H1 (cell line): ENCODE measurements around the gene STK39. TPM values are rescaled to one million over a fixed set of nuclear protein-coding genes. Genes with fewer than 3 reads are reported as not detected.

Source experiments
- BACH1 ChIP-seq: IDR thresholded peaks from 2 replicates; pipeline ENCODE4 v1.6.1; 2012; ENCODE audit warnings: low read length, improper control_type of control experiment
- CHD1 ChIP-seq: IDR thresholded peaks from 2 replicates; pipeline ENCODE4 v1.6.1; 2012; ENCODE audit warnings: low read depth, low read length, improper control_type of control experiment
- JUND ChIP-seq: IDR thresholded peaks from 2 replicates; pipeline ENCODE4 v1.6.1; 2011; ENCODE audit warnings: mild to moderate bottlenecking, improper control_type of control experiment, low read length
- RBBP5 ChIP-seq: IDR thresholded peaks from 2 replicates; pipeline ENCODE4 v1.7.1; 2012; ENCODE audit warnings: low read depth, mild to moderate bottlenecking, inconsistent platforms, low read length, moderate library complexity, borderline replicate concordance
- SIX5 ChIP-seq: IDR thresholded peaks from 2 replicates; pipeline ENCODE4 v1.6.1; 2011; ENCODE audit warnings: mild to moderate bottlenecking, low read depth, low read length
- polyA plus RNA-seq, 7 experiments: library from polyadenylated mRNA; depleted of rRNA in 3 of 7; stranded (reverse) in 5 of 7; unstranded in 2 of 7; fragments of >200 nt in 5 of 7; fragments of 200-250 nt in 2 of 7; gene quantifications; 1 replicate in 5 of 7; 2 replicates in 1 of 7; 4 replicates in 1 of 7; pipeline versions ENCODE4 v1.2.1 to v1.2.3, GENCODE V29; 2011 to 2013; ENCODE audit warnings: missing spikeins in 2 of 7, mixed read lengths in 2 of 7
- total RNA-seq: library from RNA; stranded (reverse); fragmentation: NEBNext Ultra II Directional; extraction: Animal tissue kit (Norgen Biotek cat#: 25700); gene quantifications from 2 replicates; pipeline ENCODE4 v1.2.1, GENCODE V29; 2021
- TF ChIP-seq, protein P1 (sequence below): fragments of 300-600 bp; sonication (generic); IDR thresholded peaks from 2 replicates; pipeline ENCODE4 v1.7.1; 2012; ENCODE audit warnings: low read length, moderate library complexity, mild to moderate bottlenecking, inconsistent platforms; ENCODE audit not compliant: insufficient replicate concordance
- TF ChIP-seq, protein P2 (sequence below): IDR thresholded peaks from 2 replicates; pipeline ENCODE4 v1.6.1; 2011; ENCODE audit warnings: low read depth, mild to moderate bottlenecking, low read length; ENCODE audit not compliant: insufficient read depth

The STK39 gene
- total and polyA plus RNA-seq, 2 of the 8 experiments (the other 6 are each of a cell fraction or from before 2014, with no cell fraction given) = 13.7 to 23.8 TPM

DNA sequence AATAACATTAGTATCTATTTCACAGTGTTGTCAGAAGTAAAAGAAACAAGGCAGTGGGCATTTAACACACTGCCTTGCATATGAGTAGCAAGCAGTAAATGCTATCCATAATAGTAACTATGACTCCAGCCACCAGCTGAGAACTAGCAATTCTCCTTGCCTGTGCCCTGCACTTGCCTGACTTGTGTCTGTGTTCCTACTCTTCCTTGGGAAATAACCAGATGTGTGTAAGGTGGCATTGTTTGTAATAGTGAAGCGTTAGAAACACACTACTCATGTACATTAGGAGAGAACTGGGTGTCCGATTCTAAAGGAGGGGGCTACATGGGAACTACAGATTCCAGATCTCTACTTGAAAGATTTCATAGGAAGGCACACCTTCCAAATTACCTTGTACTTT lies 197.8 kb downstream of the STK39 start (continued):
- TF ChIP-seq, protein P1, sequence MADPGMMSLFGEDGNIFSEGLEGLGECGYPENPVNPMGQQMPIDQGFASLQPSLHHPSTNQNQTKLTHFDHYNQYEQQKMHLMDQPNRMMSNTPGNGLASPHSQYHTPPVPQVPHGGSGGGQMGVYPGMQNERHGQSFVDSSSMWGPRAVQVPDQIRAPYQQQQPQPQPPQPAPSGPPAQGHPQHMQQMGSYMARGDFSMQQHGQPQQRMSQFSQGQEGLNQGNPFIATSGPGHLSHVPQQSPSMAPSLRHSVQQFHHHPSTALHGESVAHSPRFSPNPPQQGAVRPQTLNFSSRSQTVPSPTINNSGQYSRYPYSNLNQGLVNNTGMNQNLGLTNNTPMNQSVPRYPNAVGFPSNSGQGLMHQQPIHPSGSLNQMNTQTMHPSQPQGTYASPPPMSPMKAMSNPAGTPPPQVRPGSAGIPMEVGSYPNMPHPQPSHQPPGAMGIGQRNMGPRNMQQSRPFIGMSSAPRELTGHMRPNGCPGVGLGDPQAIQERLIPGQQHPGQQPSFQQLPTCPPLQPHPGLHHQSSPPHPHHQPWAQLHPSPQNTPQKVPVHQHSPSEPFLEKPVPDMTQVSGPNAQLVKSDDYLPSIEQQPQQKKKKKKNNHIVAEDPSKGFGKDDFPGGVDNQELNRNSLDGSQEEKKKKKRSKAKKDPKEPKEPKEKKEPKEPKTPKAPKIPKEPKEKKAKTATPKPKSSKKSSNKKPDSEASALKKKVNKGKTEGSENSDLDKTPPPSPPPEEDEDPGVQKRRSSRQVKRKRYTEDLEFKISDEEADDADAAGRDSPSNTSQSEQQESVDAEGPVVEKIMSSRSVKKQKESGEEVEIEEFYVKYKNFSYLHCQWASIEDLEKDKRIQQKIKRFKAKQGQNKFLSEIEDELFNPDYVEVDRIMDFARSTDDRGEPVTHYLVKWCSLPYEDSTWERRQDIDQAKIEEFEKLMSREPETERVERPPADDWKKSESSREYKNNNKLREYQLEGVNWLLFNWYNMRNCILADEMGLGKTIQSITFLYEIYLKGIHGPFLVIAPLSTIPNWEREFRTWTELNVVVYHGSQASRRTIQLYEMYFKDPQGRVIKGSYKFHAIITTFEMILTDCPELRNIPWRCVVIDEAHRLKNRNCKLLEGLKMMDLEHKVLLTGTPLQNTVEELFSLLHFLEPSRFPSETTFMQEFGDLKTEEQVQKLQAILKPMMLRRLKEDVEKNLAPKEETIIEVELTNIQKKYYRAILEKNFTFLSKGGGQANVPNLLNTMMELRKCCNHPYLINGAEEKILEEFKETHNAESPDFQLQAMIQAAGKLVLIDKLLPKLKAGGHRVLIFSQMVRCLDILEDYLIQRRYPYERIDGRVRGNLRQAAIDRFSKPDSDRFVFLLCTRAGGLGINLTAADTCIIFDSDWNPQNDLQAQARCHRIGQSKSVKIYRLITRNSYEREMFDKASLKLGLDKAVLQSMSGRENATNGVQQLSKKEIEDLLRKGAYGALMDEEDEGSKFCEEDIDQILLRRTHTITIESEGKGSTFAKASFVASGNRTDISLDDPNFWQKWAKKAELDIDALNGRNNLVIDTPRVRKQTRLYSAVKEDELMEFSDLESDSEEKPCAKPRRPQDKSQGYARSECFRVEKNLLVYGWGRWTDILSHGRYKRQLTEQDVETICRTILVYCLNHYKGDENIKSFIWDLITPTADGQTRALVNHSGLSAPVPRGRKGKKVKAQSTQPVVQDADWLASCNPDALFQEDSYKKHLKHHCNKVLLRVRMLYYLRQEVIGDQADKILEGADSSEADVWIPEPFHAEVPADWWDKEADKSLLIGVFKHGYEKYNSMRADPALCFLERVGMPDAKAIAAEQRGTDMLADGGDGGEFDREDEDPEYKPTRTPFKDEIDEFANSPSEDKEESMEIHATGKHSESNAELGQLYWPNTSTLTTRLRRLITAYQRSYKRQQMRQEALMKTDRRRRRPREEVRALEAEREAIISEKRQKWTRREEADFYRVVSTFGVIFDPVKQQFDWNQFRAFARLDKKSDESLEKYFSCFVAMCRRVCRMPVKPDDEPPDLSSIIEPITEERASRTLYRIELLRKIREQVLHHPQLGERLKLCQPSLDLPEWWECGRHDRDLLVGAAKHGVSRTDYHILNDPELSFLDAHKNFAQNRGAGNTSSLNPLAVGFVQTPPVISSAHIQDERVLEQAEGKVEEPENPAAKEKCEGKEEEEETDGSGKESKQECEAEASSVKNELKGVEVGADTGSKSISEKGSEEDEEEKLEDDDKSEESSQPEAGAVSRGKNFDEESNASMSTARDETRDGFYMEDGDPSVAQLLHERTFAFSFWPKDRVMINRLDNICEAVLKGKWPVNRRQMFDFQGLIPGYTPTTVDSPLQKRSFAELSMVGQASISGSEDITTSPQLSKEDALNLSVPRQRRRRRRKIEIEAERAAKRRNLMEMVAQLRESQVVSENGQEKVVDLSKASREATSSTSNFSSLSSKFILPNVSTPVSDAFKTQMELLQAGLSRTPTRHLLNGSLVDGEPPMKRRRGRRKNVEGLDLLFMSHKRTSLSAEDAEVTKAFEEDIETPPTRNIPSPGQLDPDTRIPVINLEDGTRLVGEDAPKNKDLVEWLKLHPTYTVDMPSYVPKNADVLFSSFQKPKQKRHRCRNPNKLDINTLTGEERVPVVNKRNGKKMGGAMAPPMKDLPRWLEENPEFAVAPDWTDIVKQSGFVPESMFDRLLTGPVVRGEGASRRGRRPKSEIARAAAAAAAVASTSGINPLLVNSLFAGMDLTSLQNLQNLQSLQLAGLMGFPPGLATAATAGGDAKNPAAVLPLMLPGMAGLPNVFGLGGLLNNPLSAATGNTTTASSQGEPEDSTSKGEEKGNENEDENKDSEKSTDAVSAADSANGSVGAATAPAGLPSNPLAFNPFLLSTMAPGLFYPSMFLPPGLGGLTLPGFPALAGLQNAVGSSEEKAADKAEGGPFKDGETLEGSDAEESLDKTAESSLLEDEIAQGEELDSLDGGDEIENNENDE = no peak
- TF ChIP-seq SIX5 (no peak), JUND (no peak), BACH1 (no peak), RBBP5 (no peak), CHD1 (no peak)
- TF ChIP-seq, protein P2, sequence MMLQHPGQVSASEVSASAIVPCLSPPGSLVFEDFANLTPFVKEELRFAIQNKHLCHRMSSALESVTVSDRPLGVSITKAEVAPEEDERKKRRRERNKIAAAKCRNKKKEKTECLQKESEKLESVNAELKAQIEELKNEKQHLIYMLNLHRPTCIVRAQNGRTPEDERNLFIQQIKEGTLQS = no peak
